ENCODE data around the gene PTGES3L.

DNA sequence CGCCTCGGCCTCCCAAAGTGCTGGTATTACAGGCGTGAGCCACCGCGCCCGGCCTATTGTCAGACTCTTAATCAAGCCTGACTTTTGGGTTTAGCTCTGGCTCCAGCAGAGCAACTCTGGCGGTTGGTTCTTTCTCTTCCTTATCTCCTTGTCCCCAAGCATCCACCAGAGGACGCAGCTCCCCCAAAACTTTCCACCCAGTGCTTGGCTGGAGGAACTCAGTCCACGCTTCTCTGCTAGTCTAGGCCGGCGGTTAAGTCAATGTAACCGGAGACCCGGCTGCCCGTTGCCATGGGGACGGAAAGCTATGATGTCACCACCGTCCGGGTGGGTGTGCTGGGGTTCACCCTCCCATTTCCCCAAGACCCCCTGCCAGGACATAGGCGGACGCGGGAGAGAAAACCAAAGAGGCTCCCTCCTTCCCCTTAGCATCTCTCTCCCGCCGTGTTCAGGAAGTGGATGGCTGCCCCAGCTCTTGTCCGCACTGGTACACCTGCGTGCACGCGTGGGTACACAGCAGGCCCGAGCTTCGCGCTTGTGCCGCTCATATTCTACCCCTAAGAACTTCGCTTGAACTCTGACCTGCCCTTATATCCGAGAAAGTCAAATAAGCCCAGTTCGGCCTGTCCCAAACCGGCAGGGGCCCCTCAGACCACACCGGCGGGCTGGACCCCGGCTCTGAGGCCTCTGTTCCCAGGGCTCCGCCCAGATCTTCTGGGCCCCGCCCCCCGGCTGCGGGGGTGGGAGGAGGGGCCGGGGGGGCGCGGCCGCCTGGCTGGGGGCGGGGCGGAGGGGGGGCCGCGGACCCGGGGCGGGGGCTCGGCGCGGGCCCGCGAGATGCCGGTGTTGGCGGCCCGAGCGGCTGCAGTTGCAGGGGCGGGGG is 44.8 kb upstream of the PTGES3L start, which contains the start of gene RND2:
- TF ChIP-seq POLR2A (IDR thresholded peaks at IDR 0.05), result peak in 2 of 3 donors; percentile 52 to 70
- peak; percentile 33 to 82 (median 70) for TF ChIP-seq CTCF (IDR thresholded peaks at IDR 0.05)
